Keratinocyte (primary cell): ENCODE measurements around the gene BTNL8. TPM values are rescaled to one million over a fixed set of nuclear protein-coding genes. Genes with fewer than 3 reads are reported as not detected.

Experiments
- DNase-seq: peaks from one replicate; pipeline ENCODE4 v3.0.0-alpha.2; 2011; ENCODE audit warnings: low read depth, missing footprints, low spot score
- FAIRE-seq: peaks from 2 replicates; lab custom pipeline; 2011; peaks lifted over from hg19 to GRCh38; lab: Jason Lieb, UNC
- H2AFZ ChIP-seq: 2 replicates; pipeline ENCODE4 v1.6.0; 2012; ENCODE audit warnings: low read length, control low read depth, inconsistent platforms; ENCODE audit not compliant: control insufficient read depth
- H3K27ac ChIP-seq: 2 replicates; pipeline ENCODE4 v1.5.1; 2011; ENCODE audit warnings: low read length; ENCODE audit not compliant: control insufficient read depth, insufficient read depth
- H3K27me3 ChIP-seq: 3 replicates; pipeline ENCODE4 v1.6.0; 2011; ENCODE audit warnings: low read length; ENCODE audit not compliant: control insufficient read depth, insufficient read depth; ENCODE audit errors: extremely low read depth
- H3K36me3 ChIP-seq, 2 experiments: 2 replicates in 1 of 2; 3 replicates in 1 of 2; pipeline ENCODE4 v1.5.1; 2011; ENCODE audit warnings: low read length in 2 of 2, mild to moderate bottlenecking in 1 of 2; ENCODE audit not compliant: control insufficient read depth in 2 of 2, insufficient read depth in 2 of 2; ENCODE audit errors: extremely low read depth in 1 of 2
- H3K4me1 ChIP-seq: 3 replicates; pipeline ENCODE4 v1.5.1; 2011; ENCODE audit warnings: low read length; ENCODE audit not compliant: control insufficient read depth, insufficient read depth; ENCODE audit errors: extremely low read depth
- H3K4me2 ChIP-seq: 3 replicates; pipeline ENCODE4 v1.6.0; 2011; ENCODE audit warnings: low read depth, low read length; ENCODE audit not compliant: control insufficient read depth, insufficient read depth; ENCODE audit errors: extremely low read depth
- H3K4me3 ChIP-seq, 3 experiments: fragments of 200-600 bp in 1 of 3; sonication (generic) in 1 of 3; 2 replicates in 2 of 3; 3 replicates in 1 of 3; pipeline ENCODE4 v1.5.1; 2011 to 2016; ENCODE audit warnings: low read length in 3 of 3, mild to moderate bottlenecking in 3 of 3, control low read depth in 2 of 3, inconsistent platforms in 1 of 3, low read depth in 1 of 3, mixed read lengths in 1 of 3, mixed run types in 1 of 3, moderate library complexity in 1 of 3; ENCODE audit not compliant: control insufficient read depth in 2 of 3, insufficient read depth in 2 of 3; ENCODE audit errors: extremely low read depth in 1 of 3
- H3K79me2 ChIP-seq: 2 replicates; pipeline ENCODE4 v1.6.0; 2012; ENCODE audit warnings: low read length; ENCODE audit not compliant: control insufficient read depth, insufficient read depth
- H3K9ac ChIP-seq: 3 replicates; pipeline ENCODE4 v1.6.0; 2011; ENCODE audit warnings: low read length; ENCODE audit not compliant: control insufficient read depth, insufficient read depth; ENCODE audit errors: extremely low read depth
- H3K9me1 ChIP-seq: 3 replicates; pipeline ENCODE4 v1.6.0; 2011; ENCODE audit warnings: low read length; ENCODE audit not compliant: control insufficient read depth, insufficient read depth; ENCODE audit errors: extremely low read depth
- H3K9me3 ChIP-seq: 2 replicates; pipeline ENCODE4 v1.5.1; 2012; ENCODE audit warnings: low read depth, low read length; ENCODE audit not compliant: control insufficient read depth
- H4K20me1 ChIP-seq: 3 replicates; pipeline ENCODE4 v1.6.0; 2011; ENCODE audit warnings: low read length; ENCODE audit not compliant: control insufficient read depth, insufficient read depth; ENCODE audit errors: extremely low read depth
- CTCF ChIP-seq, 3 experiments: IDR thresholded peaks in 1 of 3; conservative IDR thresholded peaks in 1 of 3; optimal IDR thresholded peaks in 1 of 3; 2 replicates in 2 of 3; 3 replicates in 1 of 3; pipeline versions ENCODE3 to v1.5.1; 2011; ENCODE audit warnings: low read length in 3 of 3, mild to moderate bottlenecking in 3 of 3, moderate library complexity in 2 of 3, control low read depth in 1 of 3, inconsistent platforms in 1 of 3; ENCODE audit not compliant: insufficient read depth in 2 of 3; ENCODE audit errors: extremely low read depth in 1 of 3
- EZH2 ChIP-seq: IDR thresholded peaks from one replicate; pipeline ENCODE4 v1.6.1; 2012; ENCODE audit warnings: inconsistent platforms, mild to moderate bottlenecking, low read length, moderate library complexity
- dilution Hi-C: fragments of 300-500 bp; cut with MboI; formaldehyde crosslinking; loops from one replicate; pipeline ENCODE4 v1.7.0; 2020; ENCODE audit warnings: low sequenced_read_pairs; ENCODE audit not compliant: extremely low pct_ligation_motif_present
- polyA plus RNA-seq, 5 experiments: library from polyadenylated mRNA; depleted of rRNA in 3 of 5; stranded (reverse) in 3 of 5; stranded (forward) in 1 of 5; unstranded in 1 of 5; fragments of >200 nt; gene quantifications; 1 replicate in 1 of 5; 2 replicates in 3 of 5; 3 replicates in 1 of 5; pipeline versions ENCODE4 v1.2.1 to v1.2.3, GENCODE V29; 2011 to 2012; ENCODE audit warnings: missing spikeins in 2 of 5, low read depth in 1 of 5, low replicate concordance in 1 of 5
- small RNA-seq, 3 experiments: library from RNA; depleted of rRNA; stranded (forward); fragments of <200 nt; gene quantifications; one replicate each; pipeline ENCODE3, GENCODE V24; 2012; ENCODE audit warnings: low read depth in 3 of 3, low replicate concordance in 1 of 3; ENCODE audit not compliant: insufficient read length in 3 of 3

BTNL8 gene
- polyA plus RNA-seq, 1 donor (not counting 4 experiments of a cell fraction or from before 2014, with no cell fraction given), result not detected

- no peak overlapping the region for H2AFZ ChIP-seq
- no peak overlapping the region for H3K4me2 ChIP-seq
- no peaks in the 10 kb centered on the region for H3K9me1 ChIP-seq
- no peaks in the 10 kb centered on the region for H3K36me3 ChIP-seq
- TF ChIP-seq CTCF (optimal IDR thresholded peaks at IDR 0.05 in 1 of 3, IDR thresholded peaks at IDR 0.05 in 1 of 3, conservative IDR thresholded peaks at IDR 0.05 in 1 of 3; ENCODE audit: extremely low read depth in 1 of 3, insufficient read depth in 2 of 3, low read length in 3 of 3), result no peak
- no peak for TF ChIP-seq EZH2
- no peaks in the 10 kb centered on the region for H3K79me2 ChIP-seq
- H3K4me3 ChIP-seq, result no peak overlapping the region
- FAIRE-seq (no peak), DNase-seq (no peak)
- H3K27ac ChIP-seq, result no peak overlapping the region
- H4K20me1 ChIP-seq, result no peaks in the 10 kb centered on the region
- dilution Hi-C loops, result no loop called here
- H3K4me1 ChIP-seq, result no peaks in the 10 kb centered on the region
- H3K9ac ChIP-seq, result no peak overlapping the region
- H3K9me3 ChIP-seq, result no peaks in the 10 kb centered on the region
- H3K27me3 ChIP-seq, result no peaks in the 10 kb centered on the region
Observed at GRCh38 chr5:180990882-180991242, 91.9 kb downstream of the BTNL8 start.

Small RNA genes within 50 kb of the gene (small RNA-seq; reads per million reads assigned to genes)
- gene RF00019 (0 reads per million in 3 experiments), gene RPS29P12 (0 reads per million in 3 experiments)

Other genes starting within 250 kb of the BTNL8 start
- 0.03 to 0.05 TPM in 2 of 3 replicates, not detected in the other for gene FLT4, start 249.6 kb upstream of the BTNL8 start, polyA plus RNA-seq
- not detected in 3 replicates for gene OR2Y1, start 159.1 kb upstream of the BTNL8 start, polyA plus RNA-seq
- 80.3 to 108 TPM (median 98.3 TPM) in 3 replicates for gene MGAT1, start 96.4 kb upstream of the BTNL8 start, polyA plus RNA-seq
- gene ZFP62, start 37.9 kb upstream of the BTNL8 start, polyA plus RNA-seq, result 8.4 to 21.5 TPM (median 13.9 TPM) in 3 replicates
- gene BTNL3, start 89.7 kb downstream of the BTNL8 start, polyA plus RNA-seq, result not detected in 3 replicates
- gene BTNL9, start 141.1 kb downstream of the BTNL8 start, polyA plus RNA-seq, result 0.07 to 0.14 TPM in 2 of 3 replicates, not detected in the other
- gene OR2V1, start 232.0 kb downstream of the BTNL8 start, polyA plus RNA-seq, result not detected in 3 replicates
- gene OR2V2, start 248.4 kb downstream of the BTNL8 start, polyA plus RNA-seq, result not detected in 3 replicates